ENCODE results near the gene DVL1. TPM values are rescaled to one million over a fixed set of nuclear protein-coding genes. Genes with fewer than 3 reads are reported as not detected.
A peak's percentile ranks its signal among the peaks of the same experiment; 100 is the strongest.

DVL1 gene
- total RNA-seq, 2 experiments from 2014 or later, result 37.2 to 39.2 TPM

DNA sequence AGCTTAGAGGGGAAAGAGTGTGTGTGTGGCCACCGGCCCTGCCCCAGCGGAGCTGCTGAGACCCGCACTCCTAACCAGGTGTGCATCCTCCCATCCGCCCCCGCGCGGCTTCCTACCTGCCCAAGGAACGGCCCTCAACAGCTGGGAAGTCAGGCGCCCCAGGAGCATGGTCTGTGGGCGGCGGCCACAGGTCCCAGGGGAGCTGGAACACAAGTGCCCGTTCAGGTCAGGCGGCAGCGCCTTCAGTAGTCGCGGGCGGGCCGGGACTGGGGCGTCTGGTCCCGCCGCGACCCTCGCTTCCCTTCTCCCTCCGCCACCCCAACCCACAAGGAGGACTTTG, 25.3 kb upstream of the DVL1 start:
- Mint-ChIP-seq H3K4me1 (ENCODE audit: low read depth) (peaks cover 31% of the 10 kb centered on the region), H3K27me3 (no peaks in the 10 kb centered on the region), H3K4me3 (peak overlapping the region; percentile 86), H3K36me3 (ENCODE audit: low read depth) (peaks cover 9% of the 10 kb centered on the region), H3K27ac (peak overlapping the region; percentile 96), H3K9me3 (no peaks in the 10 kb centered on the region)
- intact Hi-C loops (cut with micrococcal nuclease), result no loop called here
- TF ChIP-seq, protein P1, sequence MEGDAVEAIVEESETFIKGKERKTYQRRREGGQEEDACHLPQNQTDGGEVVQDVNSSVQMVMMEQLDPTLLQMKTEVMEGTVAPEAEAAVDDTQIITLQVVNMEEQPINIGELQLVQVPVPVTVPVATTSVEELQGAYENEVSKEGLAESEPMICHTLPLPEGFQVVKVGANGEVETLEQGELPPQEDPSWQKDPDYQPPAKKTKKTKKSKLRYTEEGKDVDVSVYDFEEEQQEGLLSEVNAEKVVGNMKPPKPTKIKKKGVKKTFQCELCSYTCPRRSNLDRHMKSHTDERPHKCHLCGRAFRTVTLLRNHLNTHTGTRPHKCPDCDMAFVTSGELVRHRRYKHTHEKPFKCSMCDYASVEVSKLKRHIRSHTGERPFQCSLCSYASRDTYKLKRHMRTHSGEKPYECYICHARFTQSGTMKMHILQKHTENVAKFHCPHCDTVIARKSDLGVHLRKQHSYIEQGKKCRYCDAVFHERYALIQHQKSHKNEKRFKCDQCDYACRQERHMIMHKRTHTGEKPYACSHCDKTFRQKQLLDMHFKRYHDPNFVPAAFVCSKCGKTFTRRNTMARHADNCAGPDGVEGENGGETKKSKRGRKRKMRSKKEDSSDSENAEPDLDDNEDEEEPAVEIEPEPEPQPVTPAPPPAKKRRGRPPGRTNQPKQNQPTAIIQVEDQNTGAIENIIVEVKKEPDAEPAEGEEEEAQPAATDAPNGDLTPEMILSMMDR (IDR thresholded peaks at IDR 0.05), result no peak
- DNase-seq (no peak), ATAC-seq (no peak)
- ChIA-PET CTCF (interaction anchor here (1.0 to 5.3 kb wide), 4 partner anchors 22 to 260 kb away, joined by 3 to 40 read pairs (median 10); partner anchors contain the start of gene CCNL2), POLR2A (interaction anchor here (0.8 to 3.1 kb wide), 11 partner anchors 12 to 361 kb away, joined by 3 to 24 read pairs (median 4); partner anchors contain the start of genes CCNL2, ISG15 and MRPL20)

DNA sequence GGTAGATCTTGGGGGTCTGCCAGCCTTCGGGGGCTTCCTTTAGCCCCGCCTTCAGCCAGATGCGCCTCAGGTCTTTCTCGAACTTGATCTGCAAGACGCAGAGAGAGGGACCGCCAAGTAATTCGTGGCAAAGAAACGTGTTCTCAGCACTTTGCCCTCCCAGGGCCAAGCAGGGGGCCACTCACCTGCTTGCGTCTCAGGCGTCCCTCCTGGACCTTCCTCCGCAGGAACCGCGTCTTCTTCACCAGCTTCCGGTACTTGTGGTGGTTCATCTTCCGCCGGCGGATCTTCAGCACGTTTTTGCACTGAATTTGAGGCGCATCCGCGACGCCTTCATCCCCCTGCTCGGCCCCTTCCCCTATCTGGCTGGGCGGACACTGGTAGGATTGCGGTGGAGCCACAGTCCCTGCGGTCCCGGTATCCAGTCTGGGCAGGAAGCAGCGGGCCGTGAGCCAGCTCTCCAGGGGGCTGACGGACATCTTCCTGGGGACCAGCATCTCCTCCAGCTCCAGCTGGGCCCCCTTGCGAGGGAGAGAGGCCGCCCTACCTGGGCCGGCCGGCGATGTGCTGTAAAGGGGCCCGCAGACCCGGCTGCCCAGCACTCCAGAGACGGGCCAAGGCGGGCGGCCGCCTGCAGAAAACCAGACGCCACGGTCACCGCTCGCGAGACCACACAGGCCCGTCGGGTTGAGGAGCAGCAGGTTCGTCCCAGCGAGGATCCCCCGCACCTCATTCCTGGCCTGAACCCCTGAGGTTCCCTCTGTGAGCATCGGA, 24.8 kb upstream of the DVL1 start:
- ChIA-PET POLR2A (interaction anchor here (0.9 to 3.1 kb wide), 7 partner anchors 12 to 361 kb away, joined by 3 to 24 read pairs (median 4); partner anchors contain the start of genes CCNL2, ISG15 and MRPL20), CTCF (interaction anchor here (1.0 to 5.3 kb wide), 5 partner anchors 21 to 341 kb away, joined by 3 to 40 read pairs (median 8); partner anchors contain the start of gene CCNL2)
- Mint-ChIP-seq H3K9me3 (no peaks in the 10 kb centered on the region), H3K27me3 (no peaks in the 10 kb centered on the region), H3K4me3 (peak overlapping the region; percentile 86), H3K36me3 (ENCODE audit: low read depth) (peaks cover 9% of the 10 kb centered on the region), H3K27ac (peak overlapping the region; percentile 96), H3K4me1 (ENCODE audit: low read depth) (peaks cover 31% of the 10 kb centered on the region)
- intact Hi-C loops (cut with micrococcal nuclease), result no loop called here
- DNase-seq, result no peak
- ATAC-seq, result no peak
- TF ChIP-seq, protein P1 (IDR thresholded peaks at IDR 0.05), result no peak

DNA sequence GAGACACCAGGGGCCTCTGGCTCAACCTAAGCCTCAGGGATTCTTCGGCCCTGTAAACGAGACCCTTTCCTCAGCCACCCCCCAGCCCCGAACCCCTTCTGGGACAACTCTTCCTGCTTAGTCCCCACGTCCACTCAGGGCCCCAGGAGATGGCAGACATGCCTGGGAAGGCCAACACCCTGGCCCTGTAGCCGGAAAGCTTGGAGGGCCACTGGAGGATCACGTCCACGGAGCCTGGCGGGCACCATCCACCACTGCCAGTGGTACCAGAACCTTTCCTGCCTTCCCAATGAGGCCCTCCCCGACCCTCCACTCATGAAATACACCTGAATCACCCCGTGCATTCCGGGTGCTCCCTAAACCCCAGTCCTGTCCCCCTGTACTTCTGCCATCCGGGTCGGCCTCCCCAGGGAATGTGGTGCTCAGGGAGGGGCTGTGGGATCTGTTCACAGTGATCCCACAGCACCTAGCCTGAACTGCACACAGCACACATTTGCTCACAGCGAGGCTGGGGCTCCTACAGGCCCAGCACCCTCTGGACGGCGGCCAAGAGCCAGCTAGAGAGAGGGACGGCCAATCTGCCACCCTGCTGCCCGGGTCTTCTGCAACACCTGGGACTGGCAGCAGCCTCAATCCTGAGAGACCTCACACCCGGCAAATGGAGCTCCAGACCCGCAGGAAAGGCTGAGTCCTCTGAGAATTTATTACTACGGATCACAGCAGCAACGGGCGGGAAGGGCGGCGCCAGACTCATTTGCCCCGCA, 24.0 kb upstream of the DVL1 start:
- H3K36me3 Mint-ChIP-seq (ENCODE audit: low read depth), result peaks cover 9% of the 10 kb centered on the region
- H3K27ac Mint-ChIP-seq, result peak overlapping the region; percentile 16
- CTCF ChIA-PET, result interaction anchor here (0.7 to 5.3 kb wide), 16 partner anchors 15 to 340 kb away, joined by 3 to 40 read pairs (median 6); partner anchors contain the start of gene CCNL2
- H3K9me3 Mint-ChIP-seq, result no peaks in the 10 kb centered on the region
- POLR2A ChIA-PET, result interaction anchor here (1.6 to 3.1 kb wide), 5 partner anchors 21 to 35 kb away, joined by 5 to 24 read pairs (median 9); partner anchors contain the start of genes CCNL2 and MRPL20
- no peaks in the 10 kb centered on the region for H3K27me3 Mint-ChIP-seq
- ATAC-seq, result no peak
- TF ChIP-seq, protein P1 (IDR thresholded peaks at IDR 0.05), result no peak
- peaks cover 31% of the 10 kb centered on the region for H3K4me1 Mint-ChIP-seq (ENCODE audit: low read depth)
- DNase-seq, result no peak
- intact Hi-C loops (cut with micrococcal nuclease), result no loop called here
- peak overlapping the region; percentile 86 for H3K4me3 Mint-ChIP-seq

DNA sequence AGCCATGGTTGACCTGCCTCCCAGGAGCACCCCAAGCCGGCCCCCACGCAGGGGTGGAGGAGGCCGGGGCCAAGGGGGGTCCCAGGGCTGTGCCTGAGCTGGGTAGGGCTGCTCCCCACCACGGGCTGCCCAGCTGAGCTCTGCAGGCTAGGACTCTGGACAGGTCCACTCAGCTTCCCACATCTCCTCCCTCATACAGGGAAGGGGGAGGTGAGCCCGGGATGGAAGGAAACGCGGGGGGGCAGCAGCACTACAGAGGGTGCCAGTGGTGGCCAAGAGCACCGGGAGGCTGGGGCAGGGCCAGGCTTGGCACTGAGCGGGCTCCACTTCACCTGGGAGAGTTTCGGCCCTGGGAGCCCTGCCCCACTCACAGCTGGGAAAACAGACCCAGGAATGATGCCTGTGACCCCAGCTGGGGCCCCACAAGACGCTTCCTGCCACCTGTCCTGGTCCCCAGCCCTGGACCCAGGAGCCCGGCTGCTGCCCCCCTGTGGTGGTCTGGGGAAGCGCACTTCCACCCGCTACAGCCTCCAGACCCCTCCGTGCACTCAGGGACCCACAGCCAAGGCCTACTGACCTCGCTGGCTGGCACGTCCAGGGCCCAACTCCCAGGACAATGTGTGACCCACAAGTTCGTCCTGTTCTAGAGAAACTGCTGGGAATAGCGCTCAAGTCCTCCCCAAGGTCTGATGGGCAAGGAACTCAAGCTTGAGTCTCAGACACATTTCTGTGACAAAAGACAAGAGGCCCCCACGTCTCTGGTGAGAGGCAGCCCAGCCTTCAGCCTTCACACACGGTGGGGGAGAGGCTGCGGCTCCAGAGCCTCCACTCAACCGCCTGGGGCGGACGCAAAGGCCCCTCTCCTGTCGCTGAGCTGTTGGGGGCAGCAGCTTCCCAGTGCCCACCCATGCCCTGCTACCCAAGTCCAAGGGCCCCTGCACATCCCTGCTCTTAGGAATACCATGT, 22.8 kb upstream of the DVL1 start:
- CTCF ChIA-PET, result interaction anchor here (0.6 to 5.3 kb wide), 32 partner anchors 11 to 388 kb away, joined by 3 to 40 read pairs (median 4); partner anchors contain the start of gene CCNL2
- intact Hi-C loops (cut with micrococcal nuclease), result no loop called here
- TF ChIP-seq, protein P1 (IDR thresholded peaks at IDR 0.05), result peak; percentile 94
- H3K9me3 Mint-ChIP-seq, result no peaks in the 10 kb centered on the region
- H3K27ac Mint-ChIP-seq, result peak overlapping the region; percentile 38
- H3K4me1 Mint-ChIP-seq (ENCODE audit: low read depth), result peaks cover 31% of the 10 kb centered on the region
- H3K36me3 Mint-ChIP-seq (ENCODE audit: low read depth), result peaks cover 9% of the 10 kb centered on the region
- no peaks in the 10 kb centered on the region for H3K27me3 Mint-ChIP-seq
- ATAC-seq, result peak; percentile 50
- H3K4me3 Mint-ChIP-seq, result peak overlapping the region; percentile 36
- POLR2A ChIA-PET, result interaction anchor here (0.9 to 2.0 kb wide), 13 partner anchors 14 to 594 kb away, joined by 3 to 11 read pairs (median 4); partner anchors contain the start of genes MRPL20 and MXRA8
- peak; percentile 88 for DNase-seq
